Endothelial cell of umbilical vein (primary cell): Measurements from ENCODE around the gene UCK1. TPM values are rescaled to one million over a fixed set of nuclear protein-coding genes. Genes with fewer than 3 reads are reported as not detected.

ENCODE experiments used
- BruUV-seq: library from RNA; stranded (reverse); fragments of 400-500 nt; replicated peaks from 2 replicates; lab custom pipeline; 2021; lab: Mats Ljungman, UMichigan
- CTCF ChIA-PET: fragments of 300-600, 350-600 bp; sonication (Branson Sonifier 250); formaldehyde crosslinking; loops from one replicate; lab custom pipeline; 2021; ENCODE audit warnings: antibody characterized with exemption, inconsistent platforms; lab: Charles Lee
- POLR2A ChIA-PET: fragments of 300-600, 350-600 bp; sonication (Branson Sonifier 250); formaldehyde crosslinking; loops from one replicate; lab custom pipeline; 2021; ENCODE audit warnings: antibody characterized with exemption, inconsistent platforms; lab: Charles Lee
- DNase-seq: peaks from one replicate; pipeline ENCODE4 v3.0.0-alpha.2; 2011; ENCODE audit warnings: low read depth, low spot score
- FAIRE-seq: peaks from 2 replicates; lab custom pipeline; 2011; peaks lifted over from hg19 to GRCh38; lab: Jason Lieb, UNC
- H2AFZ ChIP-seq: 2 replicates; pipeline ENCODE4 v1.6.0; 2012; ENCODE audit warnings: low read depth, low read length, control low read depth, inconsistent platforms
- H3K27ac ChIP-seq: 2 replicates; pipeline ENCODE4 v1.5.1; 2011; ENCODE audit warnings: low read depth, mild to moderate bottlenecking, control low read depth, low read length, moderate library complexity; ENCODE audit not compliant: insufficient read depth
- H3K27me3 ChIP-seq, 2 experiments: 2 replicates each; pipeline versions ENCODE4 v1.6.0 to v1.6.1; 2011; ENCODE audit warnings: low read length in 2 of 2, mixed read lengths in 1 of 2; ENCODE audit not compliant: control insufficient read depth in 2 of 2, insufficient read depth in 2 of 2
- H3K36me3 ChIP-seq, 2 experiments: 2 replicates in 1 of 2; 3 replicates in 1 of 2; pipeline ENCODE4 v1.5.1; 2011; ENCODE audit warnings: low read length in 2 of 2, mild to moderate bottlenecking in 1 of 2, moderate library complexity in 1 of 2; ENCODE audit not compliant: control insufficient read depth in 2 of 2, insufficient read depth in 2 of 2; ENCODE audit errors: extremely low read depth in 1 of 2
- H3K4me1 ChIP-seq: 3 replicates; pipeline ENCODE4 v1.5.1; 2011; ENCODE audit warnings: mild to moderate bottlenecking, low read length; ENCODE audit not compliant: control insufficient read depth, insufficient read depth; ENCODE audit errors: extremely low read depth
- H3K4me2 ChIP-seq: 2 replicates; pipeline ENCODE4 v1.6.1; 2011; ENCODE audit warnings: low read length, control low read depth, mixed read lengths; ENCODE audit not compliant: insufficient read depth
- H3K4me3 ChIP-seq, 3 experiments: fragments of 200-600 bp in 1 of 3; sonication (generic), shearing (Covaris generic) in 1 of 3; replicated peaks in 1 of 3; 2 replicates each; pipeline ENCODE4 v1.5.1; 2011 to 2016; ENCODE audit warnings: control low read depth in 3 of 3, low read length in 3 of 3, mild to moderate bottlenecking in 2 of 3, inconsistent platforms in 1 of 3, low read depth in 1 of 3, moderate library complexity in 1 of 3; ENCODE audit not compliant: insufficient read depth in 1 of 3
- H3K79me2 ChIP-seq: 2 replicates; pipeline ENCODE4 v1.6.0; 2012; ENCODE audit warnings: low read length, inconsistent platforms; ENCODE audit not compliant: control insufficient read depth, insufficient read depth
- H3K9ac ChIP-seq: replicated peaks from 2 replicates; pipeline ENCODE3; 2011; ENCODE audit warnings: low read length, control low read depth; ENCODE audit not compliant: insufficient read depth; ENCODE audit errors: extremely low read depth
- H3K9me1 ChIP-seq: replicated peaks from 3 replicates; pipeline ENCODE4 v1.6.0; 2011; ENCODE audit warnings: mild to moderate bottlenecking, low read length; ENCODE audit not compliant: control insufficient read depth, insufficient read depth; ENCODE audit errors: extremely low read depth
- H3K9me3 ChIP-seq: replicated peaks from 2 replicates; pipeline ENCODE4 v1.5.1; 2012; ENCODE audit warnings: low read length, inconsistent platforms; ENCODE audit not compliant: control insufficient read depth, insufficient read depth
- H4K20me1 ChIP-seq: replicated peaks from 2 replicates; pipeline ENCODE3; 2011; ENCODE audit warnings: mild to moderate bottlenecking, low read length; ENCODE audit not compliant: control insufficient read depth, insufficient read depth; ENCODE audit errors: extremely low read depth
- CTCF ChIP-seq, 2 donors: IDR thresholded peaks; 1 replicate in 1 of 2; 2 replicates in 1 of 2; pipeline ENCODE4 v1.5.1; 2011; ENCODE audit warnings: low read length in 2 of 2, mild to moderate bottlenecking in 2 of 2, moderate library complexity in 2 of 2, control low read depth in 1 of 2, inconsistent platforms in 1 of 2, low read depth in 1 of 2; ENCODE audit not compliant: insufficient read depth in 1 of 2; ENCODE audit errors: extremely low read depth in 1 of 2
- EZH2 ChIP-seq: IDR thresholded peaks from 2 replicates; pipeline ENCODE4 v1.6.1; 2012; ENCODE audit warnings: borderline replicate concordance, low read depth, mild to moderate bottlenecking, moderate library complexity, low read length, inconsistent platforms; ENCODE audit not compliant: severe bottlenecking
- FOS ChIP-seq: IDR thresholded peaks from 2 replicates; pipeline ENCODE4 v1.6.1; 2011; ENCODE audit warnings: mild to moderate bottlenecking, low read length, moderate library complexity, borderline replicate concordance; ENCODE audit not compliant: insufficient read depth
- GATA2 ChIP-seq: IDR thresholded peaks from 2 replicates; pipeline ENCODE4 v1.7.0; 2011; ENCODE audit warnings: low read depth, mild to moderate bottlenecking, moderate library complexity, mixed read lengths, low read length; ENCODE audit not compliant: insufficient read length, insufficient read depth
- JUN ChIP-seq: IDR thresholded peaks from 2 replicates; pipeline ENCODE4 v1.6.1; 2011; ENCODE audit warnings: borderline replicate concordance, low read depth; ENCODE audit not compliant: insufficient read length, insufficient read depth
- MAX ChIP-seq: IDR thresholded peaks from 2 replicates; pipeline ENCODE4 v1.6.1; 2011; ENCODE audit not compliant: insufficient read depth, insufficient read length
- MYC ChIP-seq: IDR thresholded peaks from one replicate; pipeline ENCODE4 v1.6.1; 2011; ENCODE audit warnings: mild to moderate bottlenecking, low read depth, low read length
- POLR2A ChIP-seq: IDR thresholded peaks from 2 replicates; pipeline ENCODE4 v1.6.1; 2012; ENCODE audit warnings: low read depth, mild to moderate bottlenecking, control low read depth, low read length
- POLR2AphosphoS5 ChIP-seq: IDR thresholded peaks from 2 replicates; pipeline ENCODE4 v1.6.1; 2012; ENCODE audit warnings: low read depth, mild to moderate bottlenecking, control low read depth, low read length, moderate library complexity; ENCODE audit not compliant: insufficient read depth
- dilution Hi-C: fragments of 300-500 bp; cut with MboI; formaldehyde crosslinking; loops from one replicate; pipeline ENCODE4 v1.15.0; 2019; ENCODE audit warnings: low sequenced_read_pairs; ENCODE audit not compliant: extremely low pct_ligation_motif_present
- intact Hi-C: fragments of 100-400 bp; cut with micrococcal nuclease; formaldehyde crosslinking; loops from one replicate; pipeline ENCODE4 v1.10.0; 2022
- polyA plus RNA-seq, 4 experiments: library from polyadenylated mRNA; depleted of rRNA in 3 of 4; stranded (reverse) in 3 of 4; unstranded in 1 of 4; fragments of >200 nt; gene quantifications; 2 replicates each; pipeline versions ENCODE4 v1.2.1 to v1.2.3, GENCODE V29; 2011 to 2012; ENCODE audit warnings: missing spikeins in 1 of 4
- total RNA-seq: library from RNA; stranded (reverse); gene quantifications from 2 replicates; pipeline ENCODE4 v1.2.3, GENCODE V29; 2021

Gene UCK1
- total and polyA plus RNA-seq, 2 donors (not counting 3 experiments of a cell fraction or from before 2014, with no cell fraction given) = 23.6 to 30.1 TPM

- dilution Hi-C loops (no loop called here), intact Hi-C loops (no loop called here)
- FAIRE-seq (no peak), DNase-seq (no peak)
- Histone ChIP-seq H3K79me2 (no peaks in the 10 kb centered on the region), H2AFZ (no peak overlapping the region), H4K20me1 (no peaks in the 10 kb centered on the region), H3K4me3 (no peak overlapping the region), H3K27ac (no peak overlapping the region), H3K9me1 (no peaks in the 10 kb centered on the region), H3K4me2 (no peak overlapping the region), H3K9ac (no peak overlapping the region), H3K27me3 (peaks cover 25 to 34% of the 10 kb centered on the region in 2 experiments), H3K4me1 (peaks cover 3% of the 10 kb centered on the region), H3K36me3 (no peaks in the 10 kb centered on the region), H3K9me3 (no peaks in the 10 kb centered on the region)
- TF ChIP-seq MAX (no peak), POLR2AphosphoS5 (no peak), MYC (no peak), GATA2 (no peak), POLR2A (no peak), CTCF (IDR thresholded peaks at IDR 0.05; ENCODE audit: extremely low read depth in 1 of 2, insufficient read depth in 1 of 2, low read depth in 1 of 2, low read length in 2 of 2) (no peak), FOS (no peak), EZH2 (no peak), JUN (no peak)
- ChIA-PET POLR2A (no interaction called here), CTCF (no interaction called here)
- BruUV-seq = no TSS peak
Measured at GRCh38 chr9:131543141-131543540, 12.1 kb upstream of the UCK1 start.
